HEK293 (cell line): ENCODE results near the gene UBE2C.

Source experiments
- KLF10 ChIP-seq: fragments of 450-650 bp; IDR thresholded peaks from 2 replicates; pipeline ENCODE4 v1.5.1; 2018; ENCODE audit warnings: missing biosample characterization, mild to moderate bottlenecking, missing genetic modification characterization
- ZBTB20 ChIP-seq: fragments of 450-650 bp; formaldehyde crosslinking; IDR thresholded peaks from 2 replicates; pipeline ENCODE4 v1.5.1; 2016; ENCODE audit warnings: missing biosample characterization, missing genetic modification characterization
- ZNF239 ChIP-seq: fragments of 450-650 bp; formaldehyde crosslinking; IDR thresholded peaks from 2 replicates; pipeline ENCODE4 v1.5.1; 2016; ENCODE audit warnings: missing biosample characterization, missing genetic modification characterization
- ZNF416 ChIP-seq: fragments of 450-650 bp; formaldehyde crosslinking; IDR thresholded peaks from 2 replicates; pipeline ENCODE4 v1.5.1; 2016; ENCODE audit warnings: missing biosample characterization, missing genetic modification characterization
- ZNF626 ChIP-seq: fragments of 450-650 bp; sonication (Bioruptor Pico); formaldehyde crosslinking; IDR thresholded peaks from 2 replicates; pipeline ENCODE4 v1.5.1; 2018; ENCODE audit warnings: missing biosample characterization, missing genetic modification characterization, inconsistent platforms
- TF ChIP-seq, protein P1 (sequence below): fragments of 450-650 bp; formaldehyde crosslinking; IDR thresholded peaks from 2 replicates; pipeline ENCODE4 v1.5.1; 2016; ENCODE audit warnings: missing biosample characterization, missing genetic modification characterization
- TF ChIP-seq, protein P2 (sequence below): fragments of 450-650 bp; formaldehyde crosslinking; IDR thresholded peaks from 2 replicates; pipeline ENCODE4 v1.5.1; 2016; ENCODE audit warnings: missing biosample characterization, missing genetic modification characterization
- TF ChIP-seq, protein P3 (sequence below): IDR thresholded peaks from 2 replicates; pipeline ENCODE4 v1.6.1; 2011; ENCODE audit warnings: mild to moderate bottlenecking, low read depth, low read length, borderline replicate concordance
- TF ChIP-seq, protein P4 (sequence below): fragments of 450-650 bp; formaldehyde crosslinking; IDR thresholded peaks from 2 replicates; pipeline ENCODE4 v1.5.1; 2016; ENCODE audit warnings: missing biosample characterization, missing genetic modification characterization

DNA sequence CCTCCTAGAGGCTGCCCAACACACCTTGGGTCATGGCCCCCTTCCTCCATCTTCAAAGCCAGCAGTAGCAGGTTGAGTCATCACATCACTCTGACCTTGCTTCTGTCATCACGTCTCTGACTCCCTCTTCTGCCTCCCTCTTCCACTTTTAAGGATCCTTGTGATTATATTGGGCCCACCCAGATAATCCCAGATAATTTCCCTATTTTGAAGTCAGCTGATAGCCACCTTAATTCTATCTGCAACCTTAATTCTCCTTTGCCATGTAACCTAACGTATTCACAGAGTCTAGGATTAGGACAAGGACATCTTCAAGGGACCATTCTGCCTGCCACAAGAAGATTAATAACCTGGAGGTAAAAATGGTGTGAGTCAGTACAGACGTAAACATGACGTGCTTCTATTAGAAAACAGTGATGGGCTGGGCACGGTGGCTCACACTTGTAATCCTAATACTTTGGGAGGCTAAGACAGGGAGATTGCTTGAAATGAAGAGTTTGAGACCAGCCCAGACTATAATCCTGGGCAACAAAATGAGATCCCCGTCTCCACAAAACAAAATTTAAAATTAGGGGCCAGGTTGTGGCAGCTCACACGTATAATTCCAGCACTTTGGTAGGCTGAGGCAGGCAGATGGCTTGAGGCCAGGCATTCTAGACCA lies 48.2 kb downstream of the UBE2C start:
- TF ChIP-seq, protein P1, sequence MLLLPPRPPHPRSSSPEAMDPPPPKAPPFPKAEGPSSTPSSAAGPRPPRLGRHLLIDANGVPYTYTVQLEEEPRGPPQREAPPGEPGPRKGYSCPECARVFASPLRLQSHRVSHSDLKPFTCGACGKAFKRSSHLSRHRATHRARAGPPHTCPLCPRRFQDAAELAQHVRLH (tag by site-specific recombination): no peak
- TF ChIP-seq, protein P2, sequence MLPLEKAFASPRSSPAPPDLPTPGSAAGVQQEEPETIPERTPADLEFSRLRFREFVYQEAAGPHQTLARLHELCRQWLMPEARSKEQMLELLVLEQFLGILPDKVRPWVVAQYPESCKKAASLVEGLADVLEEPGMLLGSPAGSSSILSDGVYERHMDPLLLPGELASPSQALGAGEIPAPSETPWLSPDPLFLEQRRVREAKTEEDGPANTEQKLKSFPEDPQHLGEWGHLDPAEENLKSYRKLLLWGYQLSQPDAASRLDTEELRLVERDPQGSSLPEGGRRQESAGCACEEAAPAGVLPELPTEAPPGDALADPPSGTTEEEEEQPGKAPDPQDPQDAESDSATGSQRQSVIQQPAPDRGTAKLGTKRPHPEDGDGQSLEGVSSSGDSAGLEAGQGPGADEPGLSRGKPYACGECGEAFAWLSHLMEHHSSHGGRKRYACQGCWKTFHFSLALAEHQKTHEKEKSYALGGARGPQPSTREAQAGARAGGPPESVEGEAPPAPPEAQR (tag by site-specific recombination): no peak
- TF ChIP-seq ZNF239 (tag by site-specific recombination) (no peak), ZBTB20 (tag by site-specific recombination) (no peak), ZNF626 (tag by site-specific recombination) (no peak), ZNF416 (no peak), KLF10 (peak; percentile 45; the same call in 1 of the 2 replicates)
- TF ChIP-seq, protein P3, sequence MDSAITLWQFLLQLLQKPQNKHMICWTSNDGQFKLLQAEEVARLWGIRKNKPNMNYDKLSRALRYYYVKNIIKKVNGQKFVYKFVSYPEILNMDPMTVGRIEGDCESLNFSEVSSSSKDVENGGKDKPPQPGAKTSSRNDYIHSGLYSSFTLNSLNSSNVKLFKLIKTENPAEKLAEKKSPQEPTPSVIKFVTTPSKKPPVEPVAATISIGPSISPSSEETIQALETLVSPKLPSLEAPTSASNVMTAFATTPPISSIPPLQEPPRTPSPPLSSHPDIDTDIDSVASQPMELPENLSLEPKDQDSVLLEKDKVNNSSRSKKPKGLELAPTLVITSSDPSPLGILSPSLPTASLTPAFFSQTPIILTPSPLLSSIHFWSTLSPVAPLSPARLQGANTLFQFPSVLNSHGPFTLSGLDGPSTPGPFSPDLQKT: no peak
- TF ChIP-seq, protein P4, sequence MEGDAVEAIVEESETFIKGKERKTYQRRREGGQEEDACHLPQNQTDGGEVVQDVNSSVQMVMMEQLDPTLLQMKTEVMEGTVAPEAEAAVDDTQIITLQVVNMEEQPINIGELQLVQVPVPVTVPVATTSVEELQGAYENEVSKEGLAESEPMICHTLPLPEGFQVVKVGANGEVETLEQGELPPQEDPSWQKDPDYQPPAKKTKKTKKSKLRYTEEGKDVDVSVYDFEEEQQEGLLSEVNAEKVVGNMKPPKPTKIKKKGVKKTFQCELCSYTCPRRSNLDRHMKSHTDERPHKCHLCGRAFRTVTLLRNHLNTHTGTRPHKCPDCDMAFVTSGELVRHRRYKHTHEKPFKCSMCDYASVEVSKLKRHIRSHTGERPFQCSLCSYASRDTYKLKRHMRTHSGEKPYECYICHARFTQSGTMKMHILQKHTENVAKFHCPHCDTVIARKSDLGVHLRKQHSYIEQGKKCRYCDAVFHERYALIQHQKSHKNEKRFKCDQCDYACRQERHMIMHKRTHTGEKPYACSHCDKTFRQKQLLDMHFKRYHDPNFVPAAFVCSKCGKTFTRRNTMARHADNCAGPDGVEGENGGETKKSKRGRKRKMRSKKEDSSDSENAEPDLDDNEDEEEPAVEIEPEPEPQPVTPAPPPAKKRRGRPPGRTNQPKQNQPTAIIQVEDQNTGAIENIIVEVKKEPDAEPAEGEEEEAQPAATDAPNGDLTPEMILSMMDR (tag by site-specific recombination): no peak
